Tibial artery (tissue), 4 donors: Measurements from ENCODE around the gene SYPL1.
A peak's percentile ranks its signal among the peaks of the same experiment; 100 is the strongest.

Experiments
- DNase-seq, 2 donors: peaks; one replicate each; pipeline ENCODE4 v3.0.0-alpha.2; 2019
- H3K27ac ChIP-seq, 2 donors: fragments of 200-600 bp; sonication (generic) in 1 of 2; 1 replicate in 1 of 2; 2 replicates in 1 of 2; pipeline ENCODE4 v1.5.1; 2018 to 2019; ENCODE audit warnings: mild to moderate bottlenecking in 1 of 2
- H3K27me3 ChIP-seq, 2 donors: fragments of 200-600 bp; sonication (generic) in 1 of 2; one replicate each; pipeline versions ENCODE4 v1.5.1 to v1.6.0; 2016 to 2019
- H3K36me3 ChIP-seq, 3 donors: fragments of 200-600 bp; sonication (generic) in 2 of 3; one replicate each; pipeline ENCODE4 v1.5.1; 2016 to 2019; ENCODE audit warnings: mild to moderate bottlenecking in 2 of 3
- H3K4me1 ChIP-seq, 4 donors: fragments of 200-600 bp; sonication (generic) in 2 of 4; 1 replicate in 3 of 4; 2 replicates in 1 of 4; pipeline ENCODE4 v1.5.1; 2016 to 2019
- H3K4me3 ChIP-seq, 2 donors: fragments of 200-600 bp; sonication (generic) in 1 of 2; 1 replicate in 1 of 2; 2 replicates in 1 of 2; pipeline ENCODE4 v1.5.1; 2018 to 2019; ENCODE audit warnings: mild to moderate bottlenecking in 2 of 2
- H3K9me3 ChIP-seq, 3 donors: fragments of 200-600 bp; sonication (generic) in 1 of 3; one replicate each; pipeline ENCODE4 v1.5.1; 2016 to 2019
- CTCF ChIP-seq, 2 experiments: fragments of 200-600 bp in 1 of 2; fragments of 450-650 bp in 1 of 2; IDR thresholded peaks; one replicate each; pipeline ENCODE4 v1.5.1; 2017 to 2019; ENCODE audit warnings: antibody characterized with exemption in 2 of 2, mild to moderate bottlenecking in 1 of 2, moderate library complexity in 1 of 2
- intact Hi-C: fragments of 100-400 bp; cut with DNase I; formaldehyde crosslinking; loops from one replicate; pipeline ENCODE4 v1.15.0; 2023; ENCODE audit warnings: low total_unique reads

SYPL1 gene

GRCh38 chr7:106071356-106071998 lies 40.6 kb downstream of the SYPL1 start:
- Histone ChIP-seq H3K27me3 (no peaks in the 10 kb centered on the region), H3K4me1 (peaks cover 0 to 21% (median 14%) of the 10 kb centered on the region in 4 donors), H3K9me3 (no peaks in the 10 kb centered on the region), H3K36me3 (no peaks in the 10 kb centered on the region), H3K27ac (peak overlapping the region; percentile 34 to 35), H3K4me3 (no peak overlapping the region)
- no peak for TF ChIP-seq CTCF (IDR thresholded peaks at IDR 0.05)
- intact Hi-C loops, result no loop called here
- no peak for DNase-seq

- H3K27ac ChIP-seq, result no peak overlapping the region
Measured at GRCh38 chr7:106070567-106071254, 41.4 kb downstream of the SYPL1 start.

GRCh38 chr7:106070201-106070551 lies 41.9 kb downstream of the SYPL1 start:
- H3K36me3 ChIP-seq, result no peaks in the 10 kb centered on the region
- no peak overlapping the region for H3K27ac ChIP-seq
- intact Hi-C loops, result no loop called here
- no peak overlapping the region for H3K4me3 ChIP-seq
- H3K27me3 ChIP-seq, result no peaks in the 10 kb centered on the region
- DNase-seq, result no peak
- peaks cover 0 to 32% (median 19%) of the 10 kb centered on the region in 4 donors for H3K4me1 ChIP-seq
- H3K9me3 ChIP-seq, result no peaks in the 10 kb centered on the region
- TF ChIP-seq CTCF (IDR thresholded peaks at IDR 0.05), result no peak

More at GRCh38 chr7:106070567-106071254, 41.4 kb downstream of the SYPL1 start:
- Histone ChIP-seq H3K4me1 (peaks cover 0 to 27% (median 16%) of the 10 kb centered on the region in 4 donors), H3K27me3 (no peaks in the 10 kb centered on the region), H3K4me3 (no peak overlapping the region), H3K36me3 (no peaks in the 10 kb centered on the region), H3K9me3 (no peaks in the 10 kb centered on the region)
- intact Hi-C loops, result no loop called here
- TF ChIP-seq CTCF (IDR thresholded peaks at IDR 0.05), result no peak
- no peak for DNase-seq

GRCh38 chr7:106069471-106070200 lies 42.5 kb downstream of the SYPL1 start:
- Histone ChIP-seq H3K4me3 (no peak overlapping the region), H3K9me3 (no peaks in the 10 kb centered on the region), H3K4me1 (peaks cover 0 to 38% (median 21%) of the 10 kb centered on the region in 4 donors), H3K27me3 (no peaks in the 10 kb centered on the region), H3K27ac (no peak overlapping the region), H3K36me3 (no peaks in the 10 kb centered on the region)
- TF ChIP-seq CTCF (IDR thresholded peaks at IDR 0.05), result no peak
- intact Hi-C loops, result no loop called here
- DNase-seq, result no peak

- Histone ChIP-seq H3K27me3 (no peaks in the 10 kb centered on the region), H3K36me3 (no peaks in the 10 kb centered on the region), H3K9me3 (no peaks in the 10 kb centered on the region), H3K27ac (no peak overlapping the region), H3K4me1 (peaks cover 0 to 44% (median 26%) of the 10 kb centered on the region in 4 donors), H3K4me3 (no peak overlapping the region)
- DNase-seq, result no peak
- intact Hi-C loops, result no loop called here
- no peak for TF ChIP-seq CTCF (IDR thresholded peaks at IDR 0.05)
Measured at GRCh38 chr7:106068986-106069385, 43.1 kb downstream of the SYPL1 start.
